ENCODE data around the gene MAU2. TPM values are rescaled to one million over a fixed set of nuclear protein-coding genes. Genes with fewer than 3 reads are reported as not detected.

The MAU2 gene
- total and polyA plus RNA-seq, 2 of the 13 experiments (the other 11 are each of a cell fraction or from before 2014, with no cell fraction given), result 16.8 to 33.8 TPM

DNA sequence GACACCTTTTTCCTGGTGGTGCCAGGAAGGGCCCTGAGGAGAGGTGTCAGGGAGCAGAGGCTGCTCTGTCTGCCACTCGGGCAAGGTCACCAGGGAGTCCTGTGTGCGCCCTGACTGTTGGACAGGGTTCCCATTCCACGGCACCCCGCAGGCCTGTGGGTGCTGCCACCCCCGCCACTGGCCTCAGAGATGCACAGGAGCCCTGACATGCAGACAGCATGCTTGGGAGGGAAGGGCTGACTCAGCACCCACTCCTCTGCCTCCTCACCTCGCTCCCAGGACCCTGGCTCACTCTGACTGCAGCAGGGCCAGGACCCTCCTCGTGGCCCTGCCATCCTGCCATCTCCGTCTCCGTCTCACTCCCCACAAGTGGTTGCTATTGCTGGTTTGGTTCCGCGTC, 25.3 kb downstream of the MAU2 start:
- Histone ChIP-seq H3K36me3 (replicated peaks in 1 of 2; ENCODE audit: control insufficient read depth in 1 of 2, insufficient read depth in 2 of 2, low read length in 2 of 2) (peaks cover 35 to 70% of the 10 kb centered on the region in 2 experiments), H3K27me3 (ENCODE audit: control insufficient read depth in 1 of 2, insufficient read depth in 2 of 2, low read length in 2 of 2) (no peaks in the 10 kb centered on the region), H3K4me2 (ENCODE audit: low read depth, low read length) (no peak overlapping the region), H2AFZ (ENCODE audit: low read length) (no peak overlapping the region), H3K4me1 (ENCODE audit: insufficient read depth, low read length) (no peaks in the 10 kb centered on the region), H3K9ac (ENCODE audit: insufficient read depth, low read depth, low read length) (no peak overlapping the region), H3K9me3 (ENCODE audit: low read length) (no peaks in the 10 kb centered on the region), H3K27ac (ENCODE audit: extremely low read length, insufficient read depth, low read length) (no peak overlapping the region), H4K20me1 (ENCODE audit: insufficient read depth, low read length) (no peaks in the 10 kb centered on the region), H3K4me3 (replicated peaks in 1 of 3; ENCODE audit: insufficient read depth in 1 of 3, low read depth in 2 of 3, low read length in 3 of 3) (no peak overlapping the region), H3K79me2 (ENCODE audit: insufficient read depth, low read length) (no peaks in the 10 kb centered on the region)
- FAIRE-seq (no peak), ATAC-seq (no peak), DNase-seq (ENCODE audit: low spot score) (no peak)
- intact Hi-C loops (cut with micrococcal nuclease; ENCODE audit: unreplicated experiment) (no loop called here), in situ Hi-C loops (cut with HindIII; ENCODE audit: extremely low pct_ligation_motif_present, low pct_unique_long_range_greater_than_20kb) (no loop called here)
- POLR2A ChIA-PET, result no interaction called here
- no TSS peak for BruUV-seq (replicated peaks)
- WGBS (ENCODE audit: low lambda C conversion rate), result 100% methylated on average over 7 of the region's 11 CpGs
- CTCF ChIA-PET (ENCODE audit: low intra/inter-chr PET ratio, low total read pairs), result no interaction called here
- TF ChIP-seq MAFK (conservative IDR thresholded peaks at IDR 0.05 in 1 of 2, IDR thresholded peaks at IDR 0.05 in 1 of 2; ENCODE audit: low read length in 2 of 2) (peak in 1 of 2 experiments; percentile 54; a peak in 3 of 4 replicates), MAFF (IDR thresholded peaks at IDR 0.05; ENCODE audit: low read depth, low read length) (0 out of 2 replicates have a peak, but pooled peaks have one; percentile 10), JUNB (CRISPR knock-in tag; IDR thresholded peaks at IDR 0.05; ENCODE audit: borderline replicate concordance) (no peak), AGO2 (optimal IDR thresholded peaks at IDR 0.05; ENCODE audit: low read depth, low read length) (peak; percentile 11), BRD4 (CRISPR knock-in tag; IDR thresholded peaks at IDR 0.05) (no peak)

GRCh38 chr19:19347401-19348110, 26.9 kb downstream of the MAU2 start:
- in situ Hi-C loops (cut with HindIII; ENCODE audit: extremely low pct_ligation_motif_present, low pct_unique_long_range_greater_than_20kb) (no loop called here), intact Hi-C loops (cut with micrococcal nuclease; ENCODE audit: unreplicated experiment) (no loop called here)
- Histone ChIP-seq H3K36me3 (replicated peaks in 1 of 2; ENCODE audit: control insufficient read depth in 1 of 2, insufficient read depth in 2 of 2, low read length in 2 of 2) (peaks cover 36 to 69% of the 10 kb centered on the region in 2 experiments), H3K9me3 (ENCODE audit: low read length) (no peaks in the 10 kb centered on the region), H3K4me3 (replicated peaks in 1 of 3; ENCODE audit: insufficient read depth in 1 of 3, low read depth in 2 of 3, low read length in 3 of 3) (no peak overlapping the region), H4K20me1 (ENCODE audit: insufficient read depth, low read length) (no peaks in the 10 kb centered on the region), H3K4me1 (ENCODE audit: insufficient read depth, low read length) (no peaks in the 10 kb centered on the region), H3K79me2 (ENCODE audit: insufficient read depth, low read length) (no peaks in the 10 kb centered on the region), H2AFZ (ENCODE audit: low read length) (no peak overlapping the region), H3K9ac (ENCODE audit: insufficient read depth, low read depth, low read length) (no peak overlapping the region), H3K27ac (ENCODE audit: extremely low read length, insufficient read depth, low read length) (no peak overlapping the region), H3K4me2 (ENCODE audit: low read depth, low read length) (no peak overlapping the region), H3K27me3 (ENCODE audit: control insufficient read depth in 1 of 2, insufficient read depth in 2 of 2, low read length in 2 of 2) (no peaks in the 10 kb centered on the region)
- no peak for DNase-seq (ENCODE audit: low spot score)
- ChIA-PET CTCF (ENCODE audit: low intra/inter-chr PET ratio, low total read pairs) (no interaction called here), POLR2A (no interaction called here)
- ATAC-seq, result no peak
- no peak for FAIRE-seq
- no TSS peak for BruUV-seq (replicated peaks)
- 98% methylated on average over 7 of the region's 10 CpGs for WGBS (ENCODE audit: low lambda C conversion rate)
- TF ChIP-seq ZNF501 (CRISPR knock-in tag; IDR thresholded peaks at IDR 0.05) (no peak), ZNF263 (CRISPR knock-in tag; IDR thresholded peaks at IDR 0.05) (no peak), SRY (CRISPR knock-in tag; IDR thresholded peaks at IDR 0.05) (no peak), ZNF782 (CRISPR knock-in tag; IDR thresholded peaks at IDR 0.05; ENCODE audit: borderline replicate concordance) (no peak), ZFP90 (CRISPR knock-in tag; IDR thresholded peaks at IDR 0.05; ENCODE audit: borderline replicate concordance) (no peak)

All from HepG2 (cell line).